NCI-H1436 (cell line): ENCODE measurements around the gene SRSF3.
"Not testable (repeated sequence)": the region's sequence is repeated elsewhere in the genome, so short reads cannot be mapped to it uniquely, and the experiment has no call there.

Experiments used
- DNase-seq: peaks from one replicate; lab custom pipeline; 2025; lab: John Stamatoyannopoulos, UW

The SRSF3 gene

DNA sequence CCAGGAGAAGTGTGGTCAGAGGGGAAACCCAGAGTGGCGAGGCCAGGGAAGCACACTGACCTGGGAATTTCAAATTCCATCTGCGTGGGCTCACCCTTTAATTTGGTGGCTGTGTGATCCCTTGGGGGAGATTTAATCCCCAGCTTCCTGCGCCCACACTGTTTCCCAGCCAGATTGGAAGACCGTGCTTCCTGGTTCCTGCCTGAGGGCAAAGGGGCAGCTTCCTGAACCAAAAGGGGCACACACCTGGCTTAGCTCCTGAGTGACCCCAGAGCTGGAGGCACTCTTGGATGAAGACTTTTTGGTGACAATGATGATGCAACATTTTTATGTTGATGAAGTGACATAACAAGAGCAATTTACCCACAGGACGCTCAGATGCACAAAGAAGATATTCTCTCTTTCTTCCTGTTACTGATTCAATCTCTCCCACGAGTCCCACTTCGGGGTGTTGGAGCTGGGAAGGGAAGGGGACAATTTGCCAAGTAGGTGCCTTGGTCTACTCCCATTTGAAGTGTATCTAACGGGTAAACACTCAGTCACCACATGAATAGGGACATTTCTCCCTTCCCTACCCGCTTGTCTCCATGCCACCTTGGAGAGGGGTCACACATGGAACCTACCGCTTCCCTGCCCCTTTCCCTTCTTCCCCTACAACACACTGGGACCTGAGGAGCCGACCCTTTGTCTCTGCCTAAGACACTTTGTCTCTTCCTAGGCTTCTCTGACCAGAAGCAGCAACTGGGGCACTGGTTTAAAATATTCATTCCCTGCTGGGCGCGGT lies 55.7 kb downstream of the SRSF3 start:
- DNase-seq: no peak

DNA sequence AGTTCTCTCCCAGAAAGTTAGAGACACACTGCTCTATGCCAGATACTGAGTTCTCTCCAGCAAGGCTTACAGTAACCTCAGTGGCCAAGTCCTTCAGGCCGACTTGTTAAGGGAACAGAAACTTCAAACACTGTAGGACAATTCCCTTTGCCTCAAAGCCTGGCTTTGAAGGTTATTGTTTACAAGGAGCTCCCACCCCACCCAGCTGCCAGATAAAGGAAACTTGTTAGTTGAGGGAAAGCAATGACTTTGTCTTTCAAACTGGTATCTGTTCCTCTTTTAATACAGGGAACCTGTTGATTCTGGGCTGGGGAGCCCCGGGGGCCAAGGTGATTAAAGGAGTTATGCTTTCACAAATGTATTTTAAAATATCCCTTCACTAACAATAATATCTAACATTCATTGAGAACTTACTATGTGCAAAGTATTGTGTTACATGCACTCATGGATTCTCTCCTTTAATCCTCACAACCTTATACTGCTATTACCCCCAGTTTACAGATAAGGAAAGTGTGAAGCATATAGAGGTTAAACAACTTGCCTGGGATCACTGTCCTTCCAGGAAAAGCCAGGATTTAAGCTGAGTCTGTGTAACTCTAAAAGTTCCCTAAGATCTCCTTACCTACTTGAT lies 56.8 kb downstream of the SRSF3 start:
- no peak for DNase-seq

DNA sequence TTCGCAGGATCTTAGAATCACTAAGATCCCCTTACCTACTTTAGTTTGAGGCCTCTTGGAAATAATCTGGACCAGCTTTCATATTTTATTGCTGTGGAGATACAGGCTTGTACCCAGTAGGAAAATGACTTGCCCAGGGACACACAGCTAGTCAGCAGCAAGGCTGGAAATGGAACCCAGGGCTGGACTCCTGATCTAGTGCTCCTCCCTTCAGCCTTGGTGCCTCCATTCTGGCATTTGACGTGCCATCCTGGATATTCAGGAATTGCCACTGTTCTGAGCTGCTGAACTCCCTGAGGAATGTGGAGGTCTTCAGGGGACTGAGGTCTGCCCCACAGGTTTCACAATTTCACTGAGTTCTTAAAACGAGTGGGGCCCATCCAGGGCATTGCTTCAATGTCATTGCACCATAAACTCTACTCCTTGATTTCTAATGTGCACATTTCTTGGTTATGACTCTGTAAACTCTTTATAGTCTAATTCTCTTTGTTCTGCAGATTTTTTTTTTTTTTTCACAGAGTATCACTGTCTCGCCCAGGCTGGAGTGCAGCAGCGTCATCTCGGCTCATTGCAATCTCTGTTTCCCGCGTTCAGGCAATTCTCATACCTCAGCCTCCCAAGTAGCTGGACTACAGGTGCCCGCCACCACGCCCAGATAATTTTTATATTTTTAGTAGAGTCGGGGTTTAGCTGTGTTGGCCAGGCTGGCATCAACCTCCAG lies 57.7 kb downstream of the SRSF3 start:
- DNase-seq: no peak

DNA sequence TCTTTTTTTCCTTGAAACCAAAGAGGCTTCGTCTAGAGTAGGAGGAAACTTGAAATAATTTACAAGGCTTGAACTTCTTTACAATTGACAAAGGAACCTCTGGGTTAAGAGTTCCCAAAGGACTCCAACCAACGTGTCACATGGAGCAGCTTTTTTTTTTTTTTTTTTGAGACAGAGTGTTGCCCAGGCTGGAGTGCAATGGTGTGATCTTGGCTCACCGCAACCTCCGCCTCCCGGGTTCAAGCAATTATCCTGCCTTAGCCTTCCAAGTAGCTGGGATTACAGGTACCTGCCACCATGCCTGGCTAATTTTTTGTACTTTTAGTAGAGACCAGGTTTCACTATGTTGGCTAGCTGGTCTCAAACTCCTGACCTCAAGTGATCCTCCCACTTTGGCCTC lies 60.3 kb downstream of the SRSF3 start:
- not testable (repeated sequence) for DNase-seq
